Neural cell (in vitro differentiated cells): Measurements from ENCODE around the gene PIM2. TPM values are rescaled to one million over a fixed set of nuclear protein-coding genes. Genes with fewer than 3 reads are reported as not detected.

Experiments
- H2AFZ ChIP-seq: fragments of 200-600, 300-800 bp; sonication (generic), shearing (Covaris generic); 2 replicates; pipeline ENCODE4 v1.6.0; 2014; ENCODE audit warnings: low read depth, mild to moderate bottlenecking, antibody characterized with exemption, low read length, moderate library complexity
- H3F3A ChIP-seq: fragments of 200-600 bp; shearing (Covaris generic); 2 replicates; pipeline ENCODE4 v1.6.1; 2016; ENCODE audit warnings: mild to moderate bottlenecking, moderate library complexity, mixed read lengths, antibody characterized with exemption, low read length; ENCODE audit not compliant: insufficient read depth, poor library complexity, severe bottlenecking
- H3K27ac ChIP-seq: fragments of 200-600, 300-800 bp; sonication (generic), shearing (Covaris generic); 2 replicates; pipeline ENCODE4 v1.5.1; 2014; ENCODE audit warnings: mild to moderate bottlenecking, low read length, moderate library complexity
- H3K27me3 ChIP-seq: fragments of 300-800, 200-600 bp; sonication (generic), shearing (Covaris generic); 2 replicates; pipeline ENCODE4 v1.6.0; 2014; ENCODE audit warnings: mild to moderate bottlenecking, low read depth, low read length, moderate library complexity; ENCODE audit not compliant: insufficient read depth
- H3K36me3 ChIP-seq: fragments of 300-800, 200-600 bp; sonication (generic), shearing (Covaris generic); 2 replicates; pipeline ENCODE4 v1.5.1; 2014; ENCODE audit warnings: mild to moderate bottlenecking, antibody characterized with exemption, low read length, moderate library complexity; ENCODE audit not compliant: insufficient read depth
- H3K4me2 ChIP-seq: fragments of 300-800, 200-600 bp; sonication (generic), shearing (Covaris generic); 2 replicates; pipeline ENCODE4 v1.6.0; 2014; ENCODE audit warnings: mild to moderate bottlenecking, low read length
- H3K4me3 ChIP-seq: fragments of 300-800, 200-600 bp; sonication (generic), shearing (Covaris generic); 2 replicates; pipeline ENCODE4 v1.5.1; 2014; ENCODE audit warnings: mild to moderate bottlenecking, low read length, moderate library complexity
- H3K79me2 ChIP-seq: fragments of 200-600 bp; shearing (Covaris generic); replicated peaks from 2 replicates; pipeline ENCODE4 v1.6.0; 2014; ENCODE audit warnings: mild to moderate bottlenecking, low read length, moderate library complexity; ENCODE audit not compliant: insufficient read depth
- H3K9ac ChIP-seq: fragments of 300-800, 200-600 bp; sonication (generic), shearing (Covaris generic); 2 replicates; pipeline ENCODE4 v1.6.1; 2016; ENCODE audit warnings: mild to moderate bottlenecking, low read length, mixed read lengths
- H3K9me2 ChIP-seq: fragments of 200-600 bp; shearing (Covaris generic); 2 replicates; pipeline ENCODE4 v1.6.1; 2016; ENCODE audit warnings: mild to moderate bottlenecking, low read length, mixed read lengths; ENCODE audit not compliant: insufficient read depth
- H3K9me3 ChIP-seq: fragments of 200-600, 300-800 bp; sonication (generic), shearing (Covaris generic); 2 replicates; pipeline ENCODE4 v1.6.1; 2016; ENCODE audit warnings: mild to moderate bottlenecking, mixed run types, low read length, moderate library complexity, mixed read lengths
- H4K20me1 ChIP-seq: fragments of 200-600 bp; shearing (Covaris generic); 2 replicates; pipeline ENCODE4 v1.6.1; 2016; ENCODE audit warnings: mild to moderate bottlenecking, mixed run types; ENCODE audit not compliant: insufficient read depth
- EP300 ChIP-seq: fragments of 450-650 bp; conservative IDR thresholded peaks from 2 replicates; pipeline ENCODE4 v1.6.1; 2014; ENCODE audit warnings: antibody characterized with exemption, mild to moderate bottlenecking, moderate library complexity; ENCODE audit not compliant: poor library complexity, severe bottlenecking
- EZH2 ChIP-seq: fragments of 200-600, 300-800 bp; shearing (Covaris generic), sonication (generic); IDR thresholded peaks from 2 replicates; pipeline ENCODE4 v1.6.1; 2014; ENCODE audit warnings: antibody characterized with exemption, low read length, borderline replicate concordance, mild to moderate bottlenecking; ENCODE audit not compliant: insufficient read depth, poor library complexity, severe bottlenecking
- MXI1 ChIP-seq: fragments of 450-650 bp; conservative IDR thresholded peaks from 2 replicates; pipeline ENCODE4 v1.6.1; 2014; ENCODE audit warnings: antibody characterized with exemption, mild to moderate bottlenecking; ENCODE audit not compliant: poor library complexity, severe bottlenecking
- POLR2AphosphoS5 ChIP-seq: IDR thresholded peaks from 2 replicates; pipeline ENCODE4 v1.6.1; 2012
- RAD21 ChIP-seq: fragments of 450-650 bp; conservative IDR thresholded peaks from 2 replicates; pipeline ENCODE4 v1.6.1; 2014; ENCODE audit warnings: antibody characterized with exemption, mild to moderate bottlenecking, moderate library complexity
- REST ChIP-seq: IDR thresholded peaks from 2 replicates; pipeline ENCODE4 v1.6.1; 2012; ENCODE audit warnings: borderline replicate concordance
- SMC3 ChIP-seq: fragments of 450-650 bp; conservative IDR thresholded peaks from 2 replicates; pipeline ENCODE4 v1.6.1; 2014; ENCODE audit warnings: antibody characterized with exemption, mild to moderate bottlenecking, moderate library complexity; ENCODE audit not compliant: poor library complexity
- TAF1 ChIP-seq: IDR thresholded peaks from 2 replicates; pipeline ENCODE4 v1.6.1; 2012; ENCODE audit warnings: low read depth
- polyA plus RNA-seq: library from polyadenylated mRNA; depleted of rRNA; stranded (reverse); fragments of >200 nt; gene quantifications from 2 replicates; pipeline ENCODE4 v1.2.3, GENCODE V29; 2014
- TF ChIP-seq, protein P1 (sequence below): fragments of 450-650 bp; IDR thresholded peaks from 2 replicates; pipeline ENCODE4 v1.5.1; 2014; ENCODE audit warnings: antibody characterized with exemption, mild to moderate bottlenecking, moderate library complexity; ENCODE audit not compliant: poor library complexity, severe bottlenecking

PIM2 gene
- polyA plus RNA-seq, 1 donor from 2014 or later, result 8.9 TPM

DNA sequence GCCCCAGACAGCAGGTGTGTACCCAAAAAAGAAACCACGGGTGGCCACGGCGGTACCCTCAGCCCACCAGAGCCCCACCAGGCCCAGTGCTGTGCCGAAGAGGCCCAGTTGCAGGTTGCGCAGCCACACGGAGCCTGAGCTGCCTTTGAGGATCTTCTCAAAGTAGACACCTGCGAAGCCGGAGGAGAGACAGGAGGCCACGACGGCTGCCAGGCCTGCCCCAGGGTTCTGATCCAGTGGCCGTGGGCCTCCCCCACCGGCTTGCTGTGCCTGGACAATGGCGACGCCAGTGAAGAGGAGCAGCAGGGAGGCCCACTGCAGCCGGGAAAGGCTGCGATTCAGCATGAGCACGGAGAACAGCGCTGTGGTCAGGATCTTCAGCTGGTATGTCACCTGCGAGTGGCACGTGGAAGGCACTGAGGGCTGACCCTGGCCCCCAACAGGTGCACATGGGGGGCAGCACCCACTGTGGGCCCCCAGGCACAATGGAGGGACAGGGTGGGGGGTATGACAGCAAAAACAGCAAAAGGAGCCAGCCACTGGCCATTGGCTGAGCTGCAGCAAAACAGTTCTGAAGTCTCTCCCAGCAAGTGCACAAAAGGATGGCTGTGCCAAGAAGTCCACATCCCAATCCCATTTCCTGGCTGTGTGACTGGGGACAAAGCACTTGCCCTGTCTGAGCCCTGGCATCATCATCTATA lies 13.6 kb downstream of the PIM2 start:
- Histone ChIP-seq H3K9ac (no peak overlapping the region), H3K9me2 (no peaks in the 10 kb centered on the region), H3K36me3 (no peaks in the 10 kb centered on the region), H3K79me2 (no peaks in the 10 kb centered on the region), H4K20me1 (no peaks in the 10 kb centered on the region), H3K4me3 (no peak overlapping the region), H3K4me2 (no peak overlapping the region), H3K27me3 (no peaks in the 10 kb centered on the region), H2AFZ (no peak overlapping the region), H3K27ac (no peak overlapping the region), H3K9me3 (no peaks in the 10 kb centered on the region), H3F3A (no peaks in the 10 kb centered on the region)
- TF ChIP-seq EZH2, result no peak
- TF ChIP-seq EP300, result no peak
- TF ChIP-seq, protein P1, sequence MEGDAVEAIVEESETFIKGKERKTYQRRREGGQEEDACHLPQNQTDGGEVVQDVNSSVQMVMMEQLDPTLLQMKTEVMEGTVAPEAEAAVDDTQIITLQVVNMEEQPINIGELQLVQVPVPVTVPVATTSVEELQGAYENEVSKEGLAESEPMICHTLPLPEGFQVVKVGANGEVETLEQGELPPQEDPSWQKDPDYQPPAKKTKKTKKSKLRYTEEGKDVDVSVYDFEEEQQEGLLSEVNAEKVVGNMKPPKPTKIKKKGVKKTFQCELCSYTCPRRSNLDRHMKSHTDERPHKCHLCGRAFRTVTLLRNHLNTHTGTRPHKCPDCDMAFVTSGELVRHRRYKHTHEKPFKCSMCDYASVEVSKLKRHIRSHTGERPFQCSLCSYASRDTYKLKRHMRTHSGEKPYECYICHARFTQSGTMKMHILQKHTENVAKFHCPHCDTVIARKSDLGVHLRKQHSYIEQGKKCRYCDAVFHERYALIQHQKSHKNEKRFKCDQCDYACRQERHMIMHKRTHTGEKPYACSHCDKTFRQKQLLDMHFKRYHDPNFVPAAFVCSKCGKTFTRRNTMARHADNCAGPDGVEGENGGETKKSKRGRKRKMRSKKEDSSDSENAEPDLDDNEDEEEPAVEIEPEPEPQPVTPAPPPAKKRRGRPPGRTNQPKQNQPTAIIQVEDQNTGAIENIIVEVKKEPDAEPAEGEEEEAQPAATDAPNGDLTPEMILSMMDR, result no peak
- no peak for TF ChIP-seq RAD21
- no peak for TF ChIP-seq MXI1
- no peak for TF ChIP-seq POLR2AphosphoS5
- no peak for TF ChIP-seq REST
- TF ChIP-seq TAF1, result no peak
- no peak for TF ChIP-seq SMC3

DNA sequence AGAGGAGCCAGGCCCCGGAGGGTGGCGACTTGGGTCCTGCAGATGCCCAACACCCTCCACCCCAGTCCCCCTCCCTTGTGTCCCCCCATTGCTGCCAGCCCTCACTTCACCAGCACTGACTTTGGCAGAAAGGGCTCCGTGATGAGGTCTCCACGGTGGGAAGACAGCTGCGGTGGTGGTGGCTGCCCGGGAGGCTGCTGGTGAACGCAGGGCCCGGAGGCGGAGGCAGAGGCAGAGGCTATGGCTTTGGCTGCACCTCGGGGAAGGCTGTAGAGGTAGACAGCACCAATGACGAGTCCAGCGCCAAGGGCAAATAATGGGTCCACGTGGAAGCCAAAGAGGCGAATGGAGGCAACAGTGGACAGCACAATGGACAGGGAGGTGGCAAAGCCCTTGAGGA lies 14.2 kb downstream of the PIM2 start:
- no peak overlapping the region for H3K4me3 ChIP-seq
- H3K4me2 ChIP-seq, result no peak overlapping the region
- H3F3A ChIP-seq, result no peaks in the 10 kb centered on the region
- TF ChIP-seq RAD21, result no peak
- H3K27ac ChIP-seq, result no peak overlapping the region
- no peaks in the 10 kb centered on the region for H4K20me1 ChIP-seq
- H3K36me3 ChIP-seq, result no peaks in the 10 kb centered on the region
- no peak overlapping the region for H3K9ac ChIP-seq
- H3K79me2 ChIP-seq, result no peaks in the 10 kb centered on the region
- H2AFZ ChIP-seq, result no peak overlapping the region
- no peaks in the 10 kb centered on the region for H3K27me3 ChIP-seq
- no peaks in the 10 kb centered on the region for H3K9me3 ChIP-seq
- no peaks in the 10 kb centered on the region for H3K9me2 ChIP-seq

- Histone ChIP-seq H4K20me1 (no peaks in the 10 kb centered on the region), H3K27me3 (no peaks in the 10 kb centered on the region), H3K9ac (no peak overlapping the region)
Observed at GRCh38 chrX:48904180-48904579, 14.6 kb downstream of the PIM2 start.

More at GRCh38 chrX:48904180-48904579, 14.6 kb downstream of the PIM2 start:
- H3K36me3 ChIP-seq, result no peaks in the 10 kb centered on the region
- no peak overlapping the region for H2AFZ ChIP-seq
- no peaks in the 10 kb centered on the region for H3K9me2 ChIP-seq
- H3K4me2 ChIP-seq, result no peak overlapping the region
- no peaks in the 10 kb centered on the region for H3K79me2 ChIP-seq
- H3F3A ChIP-seq, result no peaks in the 10 kb centered on the region
- no peak for TF ChIP-seq RAD21
- TF ChIP-seq POLR2AphosphoS5, result no peak
- TF ChIP-seq TAF1, result no peak
- no peak for TF ChIP-seq EZH2
- TF ChIP-seq REST, result no peak
- no peak for TF ChIP-seq EP300
- TF ChIP-seq SMC3, result no peak
- TF ChIP-seq MXI1, result no peak
- TF ChIP-seq, protein P1, result no peak
- no peak overlapping the region for H3K27ac ChIP-seq
- H3K9me3 ChIP-seq, result no peaks in the 10 kb centered on the region
- H3K4me3 ChIP-seq, result no peak overlapping the region
